KG1 (cell line): ENCODE measurements around the gene DARS2.
A peak's percentile ranks its signal among the peaks of the same experiment; 100 is the strongest.
"Not testable (repeated sequence)": the region's sequence is repeated elsewhere in the genome, so short reads cannot be mapped to it uniquely, and the experiment has no call there.

Experiments
- DNase-seq: peaks from one replicate; lab custom pipeline; 2025; lab: John Stamatoyannopoulos, UW

The DARS2 gene

DNA sequence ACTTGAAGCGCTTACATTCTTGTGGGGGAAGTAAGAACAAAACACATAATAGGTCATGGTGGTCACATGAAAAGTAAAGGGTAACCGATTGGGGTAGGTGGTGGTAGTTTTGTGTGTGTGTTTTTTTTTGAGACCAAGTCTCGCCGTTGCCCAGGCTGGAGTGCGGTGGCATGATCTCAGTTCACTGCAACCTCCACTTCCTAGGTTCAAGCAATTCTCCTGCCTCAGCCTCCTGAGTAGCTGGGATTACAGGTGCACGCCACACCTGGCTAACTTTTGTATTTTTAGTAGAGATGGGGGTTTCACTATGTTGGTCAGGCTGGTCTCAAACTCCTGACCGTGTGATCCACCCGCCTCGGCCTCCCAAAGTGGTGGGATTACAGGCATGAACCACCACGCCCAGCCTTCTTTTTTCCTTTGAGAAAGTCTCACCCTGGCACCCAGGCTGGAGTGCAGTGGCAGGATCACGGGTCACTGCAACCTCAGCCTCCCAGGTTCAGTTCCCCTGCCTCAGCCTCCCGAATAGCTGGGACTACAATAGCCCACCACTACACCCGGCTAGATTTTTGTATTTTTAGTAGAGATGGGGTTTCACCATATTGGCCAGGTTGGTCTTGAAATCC is 37.8 kb downstream of the DARS2 start:
- DNase-seq = not testable (repeated sequence)

DNA sequence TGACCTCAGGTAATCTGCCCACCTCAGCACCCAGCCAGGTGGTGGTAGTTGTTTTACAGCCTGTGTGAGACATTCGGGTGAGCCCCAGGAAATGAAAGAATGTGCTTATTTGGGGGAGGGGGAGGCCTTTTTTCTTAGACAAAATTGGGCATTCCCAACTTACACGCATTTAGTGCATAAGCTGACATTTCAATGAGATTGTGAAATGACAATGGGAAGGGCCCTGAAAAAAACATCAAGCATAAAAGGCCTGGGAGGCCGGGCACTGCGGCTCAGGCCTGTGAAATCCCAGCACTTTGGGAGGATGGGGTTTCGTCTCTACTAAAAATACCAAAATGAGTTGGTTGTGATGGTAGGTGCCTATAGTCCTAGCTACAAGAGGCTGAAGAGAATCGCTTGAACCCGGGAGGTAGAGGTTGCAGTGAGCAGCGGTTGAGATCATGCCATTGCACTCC is 38.3 kb downstream of the DARS2 start:
- no peak for DNase-seq

GRCh38 chr1:173863224-173864161 is 39.0 kb downstream of the DARS2 start:
- no peak for DNase-seq

DNA sequence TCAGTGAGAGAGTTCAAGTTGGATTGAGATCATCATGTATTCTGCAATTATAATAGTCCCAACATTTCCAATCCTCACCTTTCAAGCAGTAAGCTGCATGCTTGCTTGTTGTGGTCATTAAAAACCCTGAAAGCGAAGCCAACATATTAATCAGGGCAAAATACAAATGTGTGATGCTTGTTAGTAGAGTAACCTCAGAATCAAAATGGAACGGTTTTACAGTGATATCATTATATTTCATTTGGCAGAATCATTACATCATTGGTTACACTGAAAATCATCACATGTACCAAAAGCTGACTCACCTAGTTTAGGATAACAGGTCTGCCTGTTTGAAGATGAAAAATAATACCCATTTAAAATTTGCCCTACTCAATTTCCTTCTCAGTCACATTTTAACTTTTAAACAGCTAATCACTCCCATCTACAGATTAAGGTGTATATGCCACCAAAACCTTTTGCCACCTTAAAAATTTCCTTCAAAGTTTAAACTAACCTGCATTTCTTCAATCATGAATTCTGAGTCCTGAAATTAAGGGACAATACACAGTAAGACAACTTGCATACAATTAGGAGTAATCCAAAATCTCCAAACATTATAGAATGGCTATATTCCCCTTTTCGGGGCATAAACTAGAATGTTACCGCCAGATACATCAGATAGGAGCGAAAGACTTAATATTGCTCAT is 39.9 kb downstream of the DARS2 start:
- DNase-seq = no peak

GRCh38 chr1:173865468-173866164 is 41.1 kb downstream of the DARS2 start:
- no peak for DNase-seq

GRCh38 chr1:173866413-173867115 is 42.1 kb downstream of the DARS2 start:
- DNase-seq = no peak

DNA sequence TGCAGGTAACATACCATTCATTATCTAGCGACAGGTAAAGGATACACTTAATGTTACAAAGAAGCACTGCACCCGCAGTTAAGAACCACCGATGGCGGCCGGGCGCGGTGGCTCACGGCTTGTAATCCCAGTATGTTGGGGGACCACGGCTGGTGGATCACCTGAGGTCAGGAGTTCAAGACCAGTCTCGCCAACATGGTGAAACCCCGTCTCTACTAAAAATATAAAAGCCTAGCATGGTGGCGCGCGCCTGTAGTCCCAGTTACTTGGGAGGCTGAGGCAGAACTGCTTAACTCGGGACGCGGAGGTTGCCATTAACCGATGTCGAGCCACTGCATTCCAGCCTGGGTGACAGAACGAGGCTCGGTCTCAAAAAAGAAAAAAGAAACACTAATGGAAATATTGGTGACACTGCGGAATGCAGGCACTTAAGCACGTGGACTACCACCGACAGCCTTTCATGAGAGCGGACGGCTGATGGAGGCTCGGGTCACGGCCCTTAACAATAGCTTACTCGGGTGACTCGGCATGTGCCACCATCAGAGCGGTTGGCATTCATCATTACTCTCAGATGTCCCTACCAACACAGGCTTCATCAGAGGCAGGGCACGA is 42.8 kb downstream of the DARS2 start:
- no peak for DNase-seq

DNA sequence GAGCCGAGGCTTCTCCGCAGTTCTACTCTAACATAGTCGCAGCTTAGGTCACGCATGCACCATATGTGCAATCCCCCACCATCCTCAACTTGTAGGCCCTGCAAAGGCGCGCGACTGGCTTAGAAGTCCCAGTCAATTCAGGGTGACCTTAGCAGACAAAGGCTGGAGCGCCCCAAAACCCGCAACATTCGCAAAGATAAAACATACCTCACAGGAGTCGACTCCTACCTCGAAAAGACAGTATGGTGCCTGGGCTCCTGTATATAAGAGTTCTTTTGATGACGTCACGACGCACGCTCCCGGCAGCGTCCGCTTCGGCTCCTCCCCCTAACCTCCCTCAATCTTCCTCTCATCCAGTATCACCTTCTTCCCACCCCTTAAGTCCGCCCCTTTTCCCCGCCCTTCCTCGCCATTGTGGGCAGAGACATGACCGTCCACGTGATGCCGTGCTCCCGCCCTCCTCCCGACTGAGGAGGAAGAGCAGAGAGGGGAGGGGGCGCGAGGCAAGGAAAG is 43.3 kb downstream of the DARS2 start, which contains the start of gene GAS5:
TSS of gene GAS5 (minus strand) at position 237 of the 513 bp plus-strand sequence.
- DNase-seq = peak; percentile 97

- peak; percentile 57 for DNase-seq
Measured at GRCh38 chr1:173868266-173869020, 44.0 kb downstream of the DARS2 start, which contains the start of gene ZBTB37. ZBTB37 (plus strand) TSS chr1:173868380; CDS start chr1:173870226, 1,846 bp downstream.

GRCh38 chr1:173869021-173869359 is 44.5 kb downstream of the DARS2 start:
- no peak for DNase-seq

GRCh38 chr1:173870252-173871075 is 46.0 kb downstream of the DARS2 start:
- peak; percentile 60 for DNase-seq

DNA sequence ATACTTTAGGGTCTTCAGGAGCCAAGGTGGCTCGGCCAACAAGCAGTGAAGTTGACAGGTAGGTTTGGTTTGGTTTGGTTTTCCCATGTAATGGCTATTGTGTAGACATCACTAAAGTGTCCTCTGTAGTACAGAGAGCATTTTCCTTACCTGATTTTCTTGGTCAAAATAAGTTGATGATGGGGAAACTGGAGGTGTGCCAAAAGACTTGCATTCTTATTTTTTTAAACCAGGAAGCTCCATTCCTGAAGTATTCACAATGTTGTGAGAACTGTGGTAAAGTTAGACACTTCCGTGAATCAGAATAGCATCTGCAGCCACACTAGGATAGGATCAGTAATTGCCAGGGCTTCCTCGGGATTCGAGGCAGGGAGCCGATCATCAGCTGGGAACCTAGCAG is 46.6 kb downstream of the DARS2 start:
- no peak for DNase-seq

DNA sequence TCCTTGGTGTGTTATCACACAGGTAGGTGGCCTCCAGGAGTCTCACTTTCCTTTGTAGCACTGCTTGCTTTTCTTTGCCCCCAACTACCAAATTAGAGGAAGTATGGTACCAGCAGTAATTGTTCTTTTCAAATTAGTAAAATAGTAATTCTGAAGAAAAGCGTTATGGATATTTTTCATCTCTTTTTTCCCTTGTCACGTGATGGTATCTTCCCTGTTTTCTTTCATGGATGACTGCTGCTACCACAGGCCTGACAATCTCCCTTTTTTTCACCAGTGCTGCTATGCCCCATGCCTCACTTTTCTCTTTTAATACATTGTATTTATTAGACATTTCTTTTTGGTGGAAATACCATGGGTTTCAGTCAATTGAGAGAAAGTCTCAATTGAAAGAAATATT is 47.0 kb downstream of the DARS2 start:
- DNase-seq = no peak

DNA sequence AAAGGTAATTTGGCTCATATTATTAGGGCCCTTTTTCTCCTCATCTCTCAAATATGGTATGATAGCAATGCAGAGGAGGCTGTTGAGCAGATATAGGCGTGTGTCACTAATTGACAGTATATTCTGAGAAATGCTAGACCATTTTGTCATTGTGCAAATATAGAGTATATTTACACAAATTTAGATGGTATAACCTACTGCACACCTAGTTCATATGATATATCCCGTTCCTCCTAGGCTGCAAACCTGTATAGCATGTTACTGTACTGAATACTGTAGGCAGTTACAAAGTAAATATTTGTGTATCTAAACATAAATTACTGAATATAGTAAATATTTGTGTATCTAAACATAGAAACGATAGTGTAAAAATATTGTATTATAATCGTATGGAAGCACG is 52.3 kb downstream of the DARS2 start:
- no peak for DNase-seq

DNA sequence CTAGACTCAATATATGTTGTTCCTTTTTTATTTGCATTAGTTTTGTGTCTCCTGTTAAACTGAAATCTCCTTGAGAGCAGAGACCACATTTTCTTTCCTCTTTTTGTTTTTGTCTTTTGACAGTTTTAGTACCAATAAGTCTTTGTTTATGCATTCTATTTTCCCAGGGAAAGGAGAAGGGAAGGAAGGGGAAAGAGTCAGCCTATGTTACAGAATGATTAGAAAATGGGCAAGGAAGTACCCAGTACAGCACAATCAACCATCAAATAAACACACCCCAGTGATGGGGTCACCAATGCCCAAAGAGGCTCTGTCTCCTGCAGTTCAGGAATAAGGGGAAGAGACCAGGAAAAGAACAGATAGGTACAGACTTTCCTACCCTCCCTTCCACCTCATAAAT is 53.8 kb downstream of the DARS2 start:
- no peak for DNase-seq

DNA sequence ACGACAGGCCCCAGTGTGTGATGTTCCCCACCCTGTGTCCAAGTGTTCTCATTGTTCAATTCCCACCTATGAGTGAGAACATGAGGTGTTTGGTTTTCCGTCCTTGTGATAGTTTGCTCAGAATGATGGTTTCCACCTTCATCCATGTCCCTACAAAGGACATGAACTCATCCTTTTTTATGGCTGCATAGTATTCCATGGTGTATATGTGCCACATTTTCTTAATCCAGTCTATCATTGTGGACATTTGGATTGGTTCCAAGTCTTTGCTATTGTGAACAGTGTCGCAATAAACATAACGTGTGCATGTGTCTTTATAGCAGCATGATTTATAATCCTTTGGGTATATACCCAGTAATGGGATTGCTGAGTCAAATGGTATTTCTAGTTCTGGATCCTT is 56.6 kb downstream of the DARS2 start:
- DNase-seq = not testable (repeated sequence)

GRCh38 chr1:173884701-173885100 is 60.2 kb downstream of the DARS2 start:
- no peak for DNase-seq

- no peak for DNase-seq
Measured at GRCh38 chr1:173886746-173887611, 62.5 kb downstream of the DARS2 start.
